Measurements from ENCODE around the gene NUP133. TPM values are rescaled to one million over a fixed set of nuclear protein-coding genes. Genes with fewer than 3 reads are reported as not detected.

NUP133 gene
- total and polyA plus RNA-seq, 2 donors (not counting 3 experiments of a cell fraction or from before 2014, with no cell fraction given): 13.4 to 43.2 TPM

- ChIA-PET POLR2A (no interaction called here), CTCF (interaction anchor here (1.1 to 5.2 kb wide), 3 partner anchors 12 to 806 kb away, joined by 3 to 31 read pairs (median 3); no protein-coding TSS in a partner anchor)
- no peaks in the 10 kb centered on the region for H3K79me2 ChIP-seq (ENCODE audit: control insufficient read depth, insufficient read depth, low read length)
- H3K4me2 ChIP-seq (ENCODE audit: insufficient read depth, low read length): no peak overlapping the region
- no TSS peak for BruUV-seq (replicated peaks)
- H4K20me1 ChIP-seq (replicated peaks; ENCODE audit: control insufficient read depth, extremely low read depth, insufficient read depth, low read length): no peaks in the 10 kb centered on the region
- dilution Hi-C loops (cut with MboI; ENCODE audit: extremely low pct_ligation_motif_present, low sequenced_read_pairs) (no loop called here), intact Hi-C loops (cut with micrococcal nuclease) (no loop called here)
- H3K4me1 ChIP-seq (ENCODE audit: control insufficient read depth, extremely low read depth, insufficient read depth, low read length): no peaks in the 10 kb centered on the region
- H3K4me3 ChIP-seq (replicated peaks in 1 of 3; ENCODE audit: insufficient read depth in 1 of 3, low read depth in 1 of 3, low read length in 3 of 3): no peak overlapping the region
- TF ChIP-seq EZH2 (IDR thresholded peaks at IDR 0.05; ENCODE audit: borderline replicate concordance, low read depth, low read length, severe bottlenecking) (no peak), POLR2A (IDR thresholded peaks at IDR 0.05; ENCODE audit: low read depth, low read length) (no peak), POLR2AphosphoS5 (IDR thresholded peaks at IDR 0.05; ENCODE audit: insufficient read depth, low read depth, low read length) (no peak), MAX (IDR thresholded peaks at IDR 0.05; ENCODE audit: insufficient read depth, insufficient read length) (no peak), CTCF (IDR thresholded peaks at IDR 0.05; ENCODE audit: extremely low read depth in 1 of 2, insufficient read depth in 1 of 2, low read depth in 1 of 2, low read length in 2 of 2) (no peak), MYC (IDR thresholded peaks at IDR 0.05; ENCODE audit: low read depth, low read length) (no peak), FOS (IDR thresholded peaks at IDR 0.05; ENCODE audit: borderline replicate concordance, insufficient read depth, low read length) (no peak), JUN (IDR thresholded peaks at IDR 0.05; ENCODE audit: borderline replicate concordance, insufficient read depth, insufficient read length, low read depth) (no peak), GATA2 (IDR thresholded peaks at IDR 0.05; ENCODE audit: insufficient read depth, insufficient read length, low read depth, low read length) (no peak)
- no peaks in the 10 kb centered on the region for H3K9me1 ChIP-seq (replicated peaks; ENCODE audit: control insufficient read depth, extremely low read depth, insufficient read depth, low read length)
- peaks cover 13 to 18% of the 10 kb centered on the region in 2 experiments for H3K36me3 ChIP-seq (ENCODE audit: control insufficient read depth in 2 of 2, extremely low read depth in 1 of 2, insufficient read depth in 2 of 2, low read length in 2 of 2)
- no peaks in the 10 kb centered on the region for H3K27me3 ChIP-seq (ENCODE audit: control insufficient read depth in 2 of 2, insufficient read depth in 2 of 2, low read length in 2 of 2)
- H2AFZ ChIP-seq (ENCODE audit: low read depth, low read length): no peak overlapping the region
- no peak overlapping the region for H3K9ac ChIP-seq (replicated peaks; ENCODE audit: extremely low read depth, insufficient read depth, low read length)
- FAIRE-seq (no peak), DNase-seq (ENCODE audit: low read depth, low spot score) (no peak)
- H3K27ac ChIP-seq (ENCODE audit: insufficient read depth, low read depth, low read length): no peak overlapping the region
- H3K9me3 ChIP-seq (replicated peaks; ENCODE audit: control insufficient read depth, insufficient read depth, low read length): no peaks in the 10 kb centered on the region
Observed at GRCh38 chr1:229470406-229471043, 37.6 kb downstream of the NUP133 start.

Data from endothelial cell of umbilical vein (primary cell).